IMR-90 (cell line): ENCODE results near the gene LRRC14B.

Experiments used
- BHLHE40 ChIP-seq: fragments of 150-350 bp; IDR thresholded peaks from 2 replicates; pipeline ENCODE4 v1.6.1; 2016; ENCODE audit warnings: mild to moderate bottlenecking, low read depth, low read length
- CEBPB ChIP-seq: IDR thresholded peaks from 2 replicates; pipeline ENCODE4 v1.6.1; 2012; ENCODE audit warnings: low read depth, low read length, improper control_type of control experiment
- CHD1 ChIP-seq: IDR thresholded peaks from 2 replicates; pipeline ENCODE4 v1.6.1; 2012; ENCODE audit warnings: low read depth, low read length, improper control_type of control experiment
- CTCF ChIP-seq: conservative IDR thresholded peaks from 2 replicates; pipeline ENCODE4 v1.5.1; 2012; ENCODE audit warnings: mild to moderate bottlenecking, low read depth, low read length, improper control_type of control experiment
- ELK1 ChIP-seq: fragments of 150-350 bp; IDR thresholded peaks from 2 replicates; pipeline ENCODE4 v1.6.1; 2016; ENCODE audit warnings: low read depth, mild to moderate bottlenecking, low read length, moderate library complexity, borderline replicate concordance
- FOS ChIP-seq: fragments of 150-350 bp; IDR thresholded peaks from 2 replicates; pipeline ENCODE4 v1.6.1; 2016; ENCODE audit warnings: low read depth, low read length
- MAZ ChIP-seq: IDR thresholded peaks from 2 replicates; pipeline ENCODE4 v1.6.1; 2012; ENCODE audit warnings: low read depth, mild to moderate bottlenecking, low read length, improper control_type of control experiment, moderate library complexity, borderline replicate concordance
- MXI1 ChIP-seq: IDR thresholded peaks from 2 replicates; pipeline ENCODE4 v1.6.1; 2012; ENCODE audit warnings: low read depth, mild to moderate bottlenecking, low read length, moderate library complexity, borderline replicate concordance
- NFE2L2 ChIP-seq: fragments of 150-350 bp; IDR thresholded peaks from 2 replicates; pipeline ENCODE4 v1.6.1; 2016; ENCODE audit warnings: low read depth, mild to moderate bottlenecking, low read length
- POLR2A ChIP-seq: IDR thresholded peaks from 2 replicates; pipeline ENCODE4 v1.6.1; 2012; ENCODE audit warnings: mild to moderate bottlenecking, low read depth, low read length
- RAD21 ChIP-seq: IDR thresholded peaks from 2 replicates; pipeline ENCODE4 v1.6.1; 2012; ENCODE audit warnings: low read length, improper control_type of control experiment
- SMC3 ChIP-seq: fragments of 150-350 bp; IDR thresholded peaks from 2 replicates; pipeline ENCODE4 v1.6.1; 2016; ENCODE audit warnings: low read depth, mild to moderate bottlenecking, antibody characterized with exemption, low read length, moderate library complexity
- USF2 ChIP-seq: fragments of 150-350 bp; IDR thresholded peaks from 2 replicates; pipeline ENCODE4 v1.6.1; 2017; ENCODE audit warnings: mild to moderate bottlenecking, antibody characterized with exemption, low read length, low read depth

GRCh38 chr5:219991-220390 is 28.7 kb downstream of the LRRC14B start:
- no peak for TF ChIP-seq CTCF
- no peak for TF ChIP-seq SMC3
- no peak for TF ChIP-seq BHLHE40
- TF ChIP-seq MXI1 = no peak
- no peak for TF ChIP-seq POLR2A
- TF ChIP-seq CEBPB = no peak
- TF ChIP-seq RAD21 = no peak
- TF ChIP-seq CHD1 = no peak
- TF ChIP-seq FOS = no peak
- TF ChIP-seq ELK1 = no peak
- no peak for TF ChIP-seq NFE2L2
- no peak for TF ChIP-seq USF2
- no peak for TF ChIP-seq MAZ
